ENCODE data around the gene CLRN1.

CLRN1 gene

DNA sequence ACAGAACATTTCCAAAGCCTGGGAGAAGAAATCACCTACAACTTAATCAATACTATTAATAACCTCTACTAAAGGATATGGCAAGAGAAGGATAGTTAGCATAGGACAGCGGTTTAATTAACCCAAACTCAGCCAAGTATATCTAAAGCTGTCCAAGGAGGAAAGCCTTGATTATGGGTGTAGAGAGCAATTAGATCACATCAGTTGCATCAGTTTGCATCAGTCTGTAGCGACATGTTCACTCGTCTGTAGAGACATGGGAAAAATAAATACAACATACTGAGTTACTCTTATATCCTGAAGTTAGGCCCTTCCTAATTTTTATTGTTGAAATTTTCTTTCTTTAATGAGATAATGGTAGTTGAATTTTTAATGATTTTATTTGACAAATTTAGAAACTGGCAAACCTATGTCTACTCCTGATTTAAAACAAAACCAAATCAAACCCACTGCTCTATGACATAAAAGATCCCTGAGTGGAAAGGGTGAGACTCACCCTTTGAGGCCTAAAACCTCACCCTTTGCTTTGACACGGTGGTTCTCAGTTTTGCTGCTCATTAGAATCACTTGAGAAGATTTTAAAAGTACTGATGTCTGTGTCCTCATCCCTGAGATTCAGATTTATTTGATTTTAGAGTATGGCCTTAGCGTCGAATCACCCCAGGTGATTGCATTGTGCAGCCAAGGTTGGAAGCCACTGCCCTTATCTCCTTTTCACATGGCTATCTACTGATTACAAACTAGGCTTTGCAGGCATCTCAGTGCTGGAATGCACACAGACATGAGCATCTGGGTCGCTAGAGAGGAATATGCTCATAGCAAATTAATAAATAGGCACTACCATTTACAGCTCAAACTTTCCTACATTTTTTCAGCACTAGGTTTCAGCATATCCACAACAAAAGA lies 2.8 kb upstream of the CLRN1 start:
- DNase-seq: no peak

DNA sequence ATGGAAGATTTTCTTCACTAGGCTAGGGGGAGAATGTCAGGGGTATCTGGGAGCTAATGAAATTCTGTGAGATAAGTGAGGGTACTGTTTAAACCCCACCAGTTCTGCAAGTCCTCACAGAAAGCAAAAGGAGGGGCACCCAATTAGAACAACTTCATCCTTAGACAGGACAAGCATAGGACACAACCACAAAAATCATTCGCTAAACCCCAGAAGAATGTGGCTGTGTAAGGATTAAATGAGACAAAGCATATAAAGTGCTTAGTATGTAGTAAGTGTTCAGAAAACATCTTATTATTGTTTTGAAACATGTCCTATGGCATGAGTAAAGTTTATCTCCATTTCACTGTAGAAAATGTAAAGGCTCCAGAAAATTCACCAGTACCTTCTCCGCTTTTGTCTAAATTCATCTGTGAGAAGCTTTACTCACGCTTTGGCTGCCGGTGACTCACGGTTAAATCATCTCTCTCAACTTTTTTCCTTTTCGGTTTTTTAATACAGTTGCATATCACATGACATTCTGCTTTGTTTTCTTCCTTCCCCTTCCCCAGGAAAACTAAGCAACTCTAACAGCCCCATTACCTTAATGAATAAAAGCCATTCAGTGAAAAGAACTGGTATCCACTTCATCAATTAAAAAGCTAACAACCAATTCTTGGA lies 1.7 kb downstream of the CLRN1 start:
- no peak for DNase-seq

DNA sequence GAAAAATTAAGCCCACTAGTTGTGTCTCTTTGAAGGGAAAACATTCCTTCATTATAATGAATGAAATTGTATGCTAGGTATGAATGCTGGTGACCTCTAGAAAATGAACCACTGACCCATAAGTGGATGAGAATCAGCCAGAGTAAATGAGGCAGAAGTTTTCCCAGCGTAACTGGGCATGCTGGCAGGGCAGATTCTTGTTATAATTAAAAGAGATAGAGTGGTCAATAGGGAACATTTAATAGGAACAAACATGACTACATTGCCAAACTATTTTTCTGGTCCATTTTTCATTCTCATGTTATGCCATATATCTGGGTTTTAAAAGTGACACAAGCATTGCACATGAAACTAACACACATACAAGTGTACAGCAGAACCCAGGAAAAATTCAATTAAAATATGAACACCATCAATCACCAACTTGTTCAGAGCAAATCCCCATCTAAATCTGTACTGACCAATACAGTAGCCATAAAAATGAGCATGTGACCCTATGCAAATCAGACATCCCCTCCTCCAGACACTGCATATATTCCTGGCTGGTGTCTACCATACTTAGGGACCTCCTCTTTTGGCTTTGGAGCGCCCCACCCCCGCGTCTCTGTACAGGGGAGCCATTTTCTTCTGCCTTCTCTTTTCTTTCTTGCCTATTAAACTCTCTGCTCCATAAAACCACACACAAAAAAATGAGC lies 4.0 kb downstream of the CLRN1 start:
- DNase-seq: no peak

DNA sequence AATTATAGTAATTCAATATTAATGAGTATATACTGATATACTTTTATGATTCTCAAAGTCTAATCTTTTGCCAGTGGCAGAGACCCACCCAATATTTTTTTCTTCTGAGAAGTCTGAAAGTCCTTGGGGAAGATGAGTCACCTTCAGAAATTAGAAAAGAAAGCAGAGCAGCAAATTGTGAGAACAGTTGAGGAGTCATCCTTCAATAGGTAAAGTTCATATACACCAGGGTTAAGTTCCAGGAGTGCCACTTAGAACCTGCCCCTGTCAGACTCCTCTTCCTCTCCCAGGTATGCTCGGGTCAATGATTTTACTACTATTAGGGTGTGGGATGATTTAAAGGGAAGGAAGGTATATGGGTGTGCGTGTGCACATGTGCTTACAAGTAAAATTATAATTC lies 7.1 kb downstream of the CLRN1 start:
- DNase-seq: no peak

DNA sequence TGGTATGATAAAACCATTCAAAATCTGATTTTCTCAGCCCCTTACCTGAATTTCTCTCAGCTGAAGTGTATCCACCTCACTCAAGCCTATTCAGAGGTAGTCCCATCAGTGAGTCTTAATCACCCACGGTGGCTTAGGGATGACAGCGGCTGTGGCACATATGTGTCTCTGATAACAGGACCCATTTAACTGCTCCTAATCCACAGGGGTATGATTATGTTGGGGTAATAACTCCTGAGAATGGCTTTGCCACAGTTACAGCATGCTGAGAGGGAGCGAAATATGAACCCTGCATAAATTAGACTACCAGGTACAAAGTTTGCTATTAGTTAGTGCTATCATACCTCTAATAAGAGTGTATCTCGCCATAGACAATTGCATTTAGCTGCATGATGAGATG lies 10.6 kb downstream of the CLRN1 start:
- DNase-seq: no peak

DNA sequence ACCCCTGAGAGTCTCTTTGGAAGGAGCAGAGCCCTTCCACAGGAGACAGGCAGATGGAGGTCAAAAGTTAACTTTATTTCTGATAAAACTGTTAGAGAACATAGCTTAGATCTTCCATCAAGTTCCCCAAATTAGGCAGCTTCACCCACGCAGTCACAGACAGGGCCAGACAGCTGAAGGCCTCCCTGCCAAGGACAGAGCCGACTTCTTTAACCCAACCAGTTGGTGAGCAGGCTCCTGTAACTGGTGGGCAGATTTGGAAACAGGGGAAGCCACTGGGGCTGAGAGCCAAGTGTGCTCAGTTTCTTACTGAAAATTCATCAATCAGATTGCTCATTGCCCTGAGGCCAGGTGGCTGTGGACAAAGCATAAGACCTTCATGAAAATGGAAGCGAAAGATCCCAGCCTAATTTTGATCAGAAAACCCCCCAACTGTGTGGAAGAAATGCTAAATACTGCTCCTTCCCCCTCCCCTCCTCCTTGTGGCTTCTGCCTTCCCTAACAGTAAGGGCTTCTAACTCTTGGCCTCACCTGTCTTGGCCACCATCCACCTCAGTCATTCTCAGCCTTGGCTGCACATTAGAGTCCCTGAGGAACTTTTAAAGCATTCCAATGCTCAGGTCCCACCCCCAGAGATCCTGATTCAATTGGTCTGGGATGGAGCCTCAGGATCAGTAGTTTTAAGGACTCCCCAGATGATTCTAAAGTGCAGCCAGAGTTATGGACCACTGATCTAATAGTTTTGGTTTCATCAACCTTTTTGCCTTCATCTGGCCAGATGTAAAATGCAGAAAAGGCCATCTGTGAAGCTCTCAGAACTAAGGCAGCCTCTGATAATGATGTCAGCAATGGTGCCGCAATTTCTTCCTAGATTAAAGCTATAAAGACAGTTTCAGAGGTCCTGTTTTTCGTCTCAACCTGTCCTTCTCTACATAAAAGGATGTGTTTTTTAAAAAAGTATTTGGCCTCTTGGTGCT lies 11.5 kb downstream of the CLRN1 start:
- no peak for DNase-seq

DNA sequence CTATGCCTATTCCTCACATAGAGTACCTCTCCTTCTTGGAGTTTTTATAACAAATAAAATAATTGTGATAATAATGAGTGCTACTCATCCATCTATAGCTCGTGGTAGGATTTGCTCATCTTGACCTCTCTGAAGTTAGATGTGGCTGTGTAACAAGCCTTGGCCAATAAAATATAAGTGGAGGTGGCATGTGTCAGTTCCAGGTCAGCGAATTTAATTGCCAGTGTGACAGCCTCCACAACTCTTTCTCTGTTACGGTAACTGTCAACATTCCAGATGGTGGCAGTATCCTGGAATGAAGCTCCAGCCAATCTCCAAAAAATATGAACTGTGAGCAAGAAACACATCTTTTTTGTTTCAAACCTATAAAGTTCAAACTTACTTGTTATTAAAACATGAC lies 13.8 kb downstream of the CLRN1 start:
- no peak for DNase-seq

DNA sequence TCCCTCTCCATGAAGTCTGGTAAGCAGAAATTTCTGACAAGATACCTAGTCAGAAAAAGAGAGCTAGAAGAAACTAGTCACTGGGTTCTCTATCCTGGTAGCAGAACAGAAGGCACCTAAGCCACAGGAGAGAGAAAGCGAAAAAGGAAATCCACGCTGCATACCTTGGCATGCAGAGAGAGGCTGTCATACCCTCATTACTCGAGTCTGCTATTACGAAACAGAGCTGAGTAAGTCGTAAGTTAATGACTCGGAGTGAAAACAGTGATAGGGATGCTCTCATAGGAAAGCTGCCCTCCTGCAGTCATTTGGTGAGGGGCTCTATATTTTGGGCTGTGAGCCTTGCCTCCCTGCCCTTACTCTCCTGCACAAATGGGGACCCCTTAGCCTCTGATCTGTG lies 16.2 kb downstream of the CLRN1 start:
- DNase-seq: no peak

DNA sequence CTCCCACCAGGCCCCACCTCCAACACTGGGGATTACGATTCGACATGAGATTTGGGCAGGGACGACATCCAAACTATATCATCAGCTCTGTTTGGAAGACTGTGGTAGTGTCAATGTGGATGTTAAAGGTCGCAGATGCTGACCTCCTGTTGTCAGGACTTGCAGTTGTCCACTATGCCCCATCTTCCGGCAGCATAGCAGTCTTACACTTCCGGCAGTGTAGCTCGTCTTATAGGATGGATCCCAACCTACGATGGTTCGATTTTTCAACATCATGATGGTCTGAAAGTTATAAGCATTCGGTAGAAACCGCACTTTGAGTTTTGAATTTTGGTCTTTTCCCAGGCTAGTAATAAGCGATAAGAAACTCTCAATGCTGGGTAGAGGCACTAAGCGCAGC lies 20.6 kb downstream of the CLRN1 start:
- no peak for DNase-seq

DNA sequence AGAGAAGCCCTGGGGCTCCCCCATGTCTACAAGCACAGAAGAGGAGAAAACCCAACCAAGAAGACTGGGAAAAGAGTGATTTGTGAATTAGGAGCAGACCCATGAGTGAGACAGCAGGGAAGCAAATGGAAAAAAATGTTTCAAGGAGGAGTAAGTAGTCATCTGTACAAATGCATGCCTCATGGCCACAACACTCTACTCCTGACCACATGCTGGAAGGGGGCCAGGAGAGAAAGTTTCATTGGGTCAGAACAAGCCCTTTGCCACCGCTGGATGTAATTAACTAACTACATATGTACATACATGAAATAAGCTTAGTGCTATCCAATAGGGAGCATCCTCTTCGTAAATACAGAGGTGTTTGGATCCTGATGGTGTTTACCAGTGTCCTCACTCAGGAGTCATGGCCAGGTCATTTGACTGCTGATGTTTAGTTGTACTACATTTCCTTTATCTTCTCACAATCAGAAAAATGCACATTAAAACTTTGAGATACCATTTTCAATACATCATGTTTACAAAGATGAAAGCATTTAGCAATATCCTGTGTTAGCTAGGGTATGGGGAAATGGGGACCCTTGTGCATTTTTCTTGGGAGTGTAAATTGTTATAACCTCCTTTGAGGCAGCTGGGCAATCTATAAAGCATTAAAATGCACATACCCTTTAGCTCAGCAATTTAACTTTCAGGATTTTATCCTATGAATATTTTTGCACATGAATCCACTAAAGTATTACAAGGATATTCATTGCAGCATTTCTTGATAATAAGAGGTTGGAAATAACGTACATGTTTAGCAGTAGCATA lies 27.1 kb downstream of the CLRN1 start:
- DNase-seq: no peak

DNA sequence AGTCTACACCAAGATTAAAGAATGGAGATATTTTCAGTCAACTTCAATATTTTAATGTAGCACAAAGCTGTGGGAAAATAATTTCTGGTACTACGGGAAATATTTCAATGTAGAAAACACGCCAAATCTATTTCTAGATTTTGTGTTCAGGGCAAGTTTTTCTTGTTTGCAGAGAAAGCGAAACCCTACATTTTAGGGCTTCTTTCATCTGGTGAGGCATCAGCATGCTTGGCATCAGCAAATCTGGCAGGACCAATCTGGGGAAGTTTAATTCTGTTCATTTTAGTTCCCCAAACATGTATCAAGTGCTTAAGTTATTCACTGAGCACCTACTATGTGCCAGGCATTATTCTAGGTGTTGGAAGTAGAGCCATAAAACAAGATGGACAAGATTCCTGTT lies 30.3 kb downstream of the CLRN1 start:
- no peak for DNase-seq

DNA sequence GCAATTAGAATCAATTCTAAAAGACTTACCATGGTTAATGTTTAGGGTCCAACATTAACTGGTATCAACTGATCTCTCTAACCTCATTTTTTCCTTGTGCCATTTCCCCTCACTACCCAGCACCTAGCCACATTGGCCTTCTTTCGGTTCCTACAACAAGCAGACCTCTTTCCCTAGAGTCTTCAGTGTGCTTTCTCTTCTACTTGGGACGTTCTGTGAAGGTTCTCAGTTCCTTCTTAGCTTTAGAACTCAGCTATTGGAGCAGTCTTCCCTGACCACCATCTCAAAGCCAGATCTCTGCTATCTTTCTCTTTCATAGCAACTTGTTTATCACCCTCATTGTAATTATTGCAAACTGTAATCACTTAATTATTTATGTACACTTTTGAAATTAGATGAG lies 35.8 kb downstream of the CLRN1 start:
- DNase-seq: no peak

DNA sequence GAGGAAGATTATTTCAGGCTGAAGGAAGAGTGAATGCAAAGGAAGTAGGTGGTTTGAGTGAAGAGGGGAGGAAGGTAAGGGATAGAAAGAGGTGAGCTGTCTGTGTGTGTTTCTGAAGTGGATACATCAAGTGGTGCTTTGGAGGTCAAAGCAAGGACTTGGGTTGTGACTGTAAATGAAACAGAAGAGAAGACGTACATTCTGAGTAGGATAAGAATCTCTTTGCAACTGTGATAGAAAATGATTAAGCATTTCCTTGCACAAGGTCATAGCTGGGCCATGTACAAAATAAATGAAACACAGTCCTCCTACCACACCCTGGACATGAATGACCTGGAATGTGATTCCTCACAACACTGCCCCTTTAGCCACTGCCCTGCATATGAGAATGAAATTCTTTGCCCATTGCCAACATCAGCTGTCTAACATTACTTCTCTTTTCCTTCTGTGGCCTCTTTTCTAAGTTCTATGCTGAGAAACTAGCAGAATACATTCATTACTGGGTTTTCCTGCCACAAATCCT lies 39.0 kb downstream of the CLRN1 start:
- DNase-seq: no peak

DNA sequence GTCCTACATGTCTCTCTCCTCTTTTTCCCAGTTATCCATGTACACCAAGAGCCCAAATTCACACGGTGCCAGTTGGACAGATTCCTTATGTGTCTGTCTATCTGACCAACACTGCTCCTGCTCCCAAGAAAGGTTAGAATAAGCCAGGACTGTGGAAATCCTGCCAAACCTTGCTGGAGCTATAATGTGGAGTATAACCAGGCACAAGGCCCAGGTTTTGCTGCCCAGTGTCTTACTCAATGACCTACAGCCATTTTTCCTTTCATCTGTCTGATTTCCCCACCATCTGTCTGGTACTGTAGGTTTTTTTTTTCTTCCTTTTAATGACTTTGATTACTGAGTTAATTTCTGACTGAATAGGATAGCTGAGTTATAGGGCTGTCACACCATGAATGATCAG lies 40.8 kb downstream of the CLRN1 start:
- no peak for DNase-seq

DNA sequence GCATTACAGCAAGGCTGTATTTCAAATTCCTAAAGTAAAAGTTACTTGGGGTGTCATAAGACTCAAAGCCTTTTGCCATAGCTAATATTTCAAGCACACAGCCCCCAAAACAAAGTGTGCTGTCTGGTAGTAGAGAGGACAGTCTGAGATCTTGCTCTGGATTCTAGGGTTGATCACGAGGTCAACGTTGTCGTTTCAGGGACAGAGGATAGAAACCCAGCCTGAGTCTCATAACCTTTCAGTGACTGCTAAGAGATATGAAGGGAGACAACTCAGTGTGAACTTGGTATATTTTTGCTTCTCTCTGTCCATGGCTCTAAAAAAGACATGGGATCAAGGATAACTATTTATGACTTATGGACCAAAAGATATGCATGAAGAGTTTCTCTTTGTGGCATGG lies 41.7 kb downstream of the CLRN1 start:
- no peak for DNase-seq

DNA sequence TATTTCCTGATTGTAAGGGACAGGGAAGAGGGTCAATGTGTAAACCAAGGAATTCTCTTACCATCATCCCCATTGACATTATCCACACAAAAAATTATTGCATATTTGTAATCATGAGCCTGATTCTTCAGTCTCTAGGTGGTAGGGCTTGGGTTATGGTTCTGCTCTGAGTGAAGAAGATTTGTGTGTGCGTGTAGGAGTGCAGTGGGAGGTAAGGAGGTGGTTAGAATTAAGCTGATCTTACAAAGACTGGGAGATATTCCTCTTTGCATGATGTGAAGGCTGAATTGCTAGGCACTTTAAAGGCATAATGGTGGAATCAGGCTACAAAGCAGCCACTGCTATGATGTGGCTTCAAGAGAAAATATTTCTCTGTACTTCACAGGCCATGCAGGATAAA lies 44.3 kb downstream of the CLRN1 start:
- no peak for DNase-seq

DNA sequence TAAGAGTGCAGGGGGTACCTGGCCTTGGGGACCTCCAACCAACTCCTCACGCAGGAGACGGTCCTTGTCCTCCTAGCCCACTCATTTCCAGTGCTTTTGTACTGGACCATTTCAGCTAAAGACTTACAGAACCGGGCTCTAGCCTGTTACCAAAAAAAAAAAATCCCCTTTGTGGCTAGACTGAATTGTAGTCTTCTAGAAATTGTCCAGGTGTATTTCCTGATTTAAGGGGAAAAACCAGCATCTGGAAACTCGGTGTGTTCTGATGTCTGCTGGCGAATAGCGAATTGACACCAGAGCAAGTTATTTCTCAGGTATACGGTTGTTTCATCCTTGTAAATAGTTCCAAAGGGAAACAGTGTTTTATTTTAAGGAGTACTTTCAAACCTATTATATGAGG lies 46.2 kb downstream of the CLRN1 start:
- no peak for DNase-seq

DNA sequence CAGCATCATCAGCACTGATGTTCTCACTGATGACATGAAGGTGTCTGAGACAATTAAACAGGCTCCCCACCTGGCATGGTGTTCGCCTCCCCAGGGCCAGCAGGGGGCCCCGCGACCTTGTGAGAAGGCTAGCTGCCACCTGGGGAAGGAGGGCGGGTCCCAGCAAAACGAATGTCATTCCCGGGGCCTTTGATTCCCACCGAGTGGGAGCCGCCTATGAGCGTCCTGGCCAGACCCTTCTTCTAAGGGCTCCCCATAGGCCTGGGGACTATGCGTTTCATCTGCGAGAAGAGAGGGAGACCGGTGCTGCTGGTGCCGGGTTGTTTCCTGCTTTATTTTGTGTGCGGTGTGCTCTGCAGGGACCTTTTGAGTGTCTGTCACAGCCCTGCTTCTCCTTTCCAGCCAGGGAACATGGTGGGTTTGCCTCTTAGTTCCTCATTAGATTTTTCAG lies 46.8 kb downstream of the CLRN1 start:
- DNase-seq: peak; percentile 57

DNA sequence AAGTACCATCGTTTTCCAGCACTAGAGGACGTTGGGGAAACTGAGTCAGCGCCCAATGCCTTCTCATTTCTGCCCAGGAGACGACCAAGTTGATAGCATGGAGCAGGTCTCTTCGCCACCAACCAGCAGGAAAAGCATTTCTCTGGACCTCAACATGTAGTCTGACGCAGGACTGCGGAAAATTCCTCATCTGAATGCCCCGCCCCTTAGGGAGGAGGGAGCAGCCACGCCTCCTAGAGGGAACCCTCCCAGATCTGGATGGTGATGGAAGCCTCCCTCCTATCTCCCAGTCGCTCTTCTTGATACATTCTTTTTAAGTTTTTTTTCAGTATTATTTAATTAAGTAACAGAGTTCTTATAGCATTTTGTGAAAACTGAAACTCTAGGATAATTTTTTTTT lies 49.9 kb downstream of the CLRN1 start:
- DNase-seq: no peak

DNA sequence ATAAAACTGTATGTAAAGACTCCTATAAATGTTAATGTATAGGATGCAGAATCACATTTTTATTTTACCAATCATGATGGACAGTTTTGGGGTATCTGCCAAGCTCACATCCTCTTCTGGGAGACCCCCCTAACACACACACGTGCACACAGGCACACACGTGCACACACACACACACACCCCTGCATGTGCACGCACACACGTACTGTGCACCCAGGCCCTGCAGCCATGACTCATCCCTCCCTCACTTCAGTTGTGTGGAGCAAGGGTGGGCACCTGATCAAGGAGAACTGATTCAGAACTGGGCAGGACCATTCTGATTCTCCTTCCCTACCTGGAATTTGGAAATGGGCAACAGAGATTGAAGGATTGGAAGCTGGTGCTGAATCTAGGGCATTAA lies 51.3 kb downstream of the CLRN1 start:
- no peak for DNase-seq

DNA sequence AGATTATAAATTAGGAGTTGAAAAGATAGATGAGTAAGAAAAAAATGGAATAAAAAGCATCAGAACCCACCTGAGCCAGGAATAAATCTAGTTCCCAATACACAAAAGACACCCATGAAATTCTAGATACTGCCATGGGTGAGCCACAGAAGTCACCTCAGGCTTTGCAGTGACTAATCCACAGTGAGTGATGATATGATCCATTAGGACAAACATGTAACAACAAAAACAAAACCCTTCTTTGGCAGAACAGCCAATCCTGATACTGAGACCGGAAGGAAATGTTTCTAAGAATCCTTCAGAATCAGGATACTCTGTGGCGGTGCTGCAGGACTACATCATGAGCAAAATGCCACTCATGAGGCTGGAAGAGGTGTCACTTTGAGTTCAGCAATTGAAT lies 52.3 kb downstream of the CLRN1 start:
- no peak for DNase-seq

DNA sequence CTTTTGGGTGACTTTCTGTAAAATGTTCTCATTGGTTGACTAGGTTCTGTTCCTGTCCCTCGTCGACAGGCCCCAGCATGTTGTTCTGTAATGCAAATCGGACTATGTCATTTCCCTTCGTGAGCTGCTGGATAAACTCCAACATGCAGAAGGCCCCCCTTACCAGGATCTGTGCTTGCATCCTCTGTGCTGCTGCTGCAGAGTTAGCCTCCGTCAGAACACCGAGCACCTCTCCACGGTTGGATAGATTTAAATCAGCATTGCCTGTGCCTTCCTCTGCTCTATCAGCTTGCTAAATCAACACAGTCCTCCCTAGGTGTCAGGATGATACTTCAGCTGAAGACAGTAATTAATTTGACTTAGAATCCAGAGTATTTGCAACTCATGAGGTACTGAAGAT lies 54.6 kb downstream of the CLRN1 start:
- no peak for DNase-seq
